Fibroblast of upper back skin (primary cell): ENCODE data around the gene ZNF496.

Experiments
- DNase-seq: peaks from one replicate; pipeline ENCODE4 v3.0.0-alpha.2; 2013

ZNF496 gene

GRCh38 chr1:247326411-247327130 is 5.1 kb downstream of the ZNF496 start:
- DNase-seq, result no peak

GRCh38 chr1:247324923-247325322 is 6.7 kb downstream of the ZNF496 start:
- no peak for DNase-seq

- DNase-seq, result no peak
Observed at GRCh38 chr1:247324204-247324787, 7.4 kb downstream of the ZNF496 start.

- DNase-seq, result no peak
Observed at GRCh38 chr1:247322849-247323586, 8.6 kb downstream of the ZNF496 start.

GRCh38 chr1:247322442-247322841 is 9.2 kb downstream of the ZNF496 start:
- no peak for DNase-seq

GRCh38 chr1:247317702-247318101 is 14.0 kb downstream of the ZNF496 start:
- no peak for DNase-seq

GRCh38 chr1:247316590-247317197 is 15.0 kb downstream of the ZNF496 start:
- no peak for DNase-seq

GRCh38 chr1:247304031-247304430 is 27.6 kb downstream of the ZNF496 start:
- DNase-seq, result no peak

- no peak for DNase-seq
Observed at GRCh38 chr1:247303216-247303615, 28.5 kb downstream of the ZNF496 start.

- DNase-seq, result no peak
Observed at GRCh38 chr1:247301176-247301540, 30.5 kb downstream of the ZNF496 start.

- DNase-seq, result no peak
Observed at GRCh38 chr1:247300491-247301175, 31.0 kb downstream of the ZNF496 start.

GRCh38 chr1:247299723-247300381 is 31.8 kb downstream of the ZNF496 start:
- no peak for DNase-seq

GRCh38 chr1:247298701-247299100 is 33.0 kb downstream of the ZNF496 start:
- no peak for DNase-seq

GRCh38 chr1:247298124-247298481 is 33.6 kb downstream of the ZNF496 start:
- DNase-seq, result no peak

GRCh38 chr1:247297263-247298123 is 34.2 kb downstream of the ZNF496 start:
- no peak for DNase-seq

GRCh38 chr1:247296599-247297180 is 35.0 kb downstream of the ZNF496 start:
- DNase-seq, result no peak

GRCh38 chr1:247295746-247296145 is 35.9 kb downstream of the ZNF496 start:
- DNase-seq, result no peak

GRCh38 chr1:247295274-247295684 is 36.4 kb downstream of the ZNF496 start:
- peak; percentile 47 for DNase-seq

GRCh38 chr1:247294282-247294681 is 37.4 kb downstream of the ZNF496 start:
- DNase-seq, result peak; percentile 83

- DNase-seq, result peak; percentile 70
Observed at GRCh38 chr1:247293047-247293446, 38.6 kb downstream of the ZNF496 start.
